ENCODE data around the gene GSG1L2.
"Not testable (repeated sequence)": the region's sequence is repeated elsewhere in the genome, so short reads cannot be mapped to it uniquely, and the experiment has no call there.

Gene GSG1L2

GRCh38 chr17:9790316-9790715 is 31.6 kb downstream of the GSG1L2 start:
- no peak for DNase-seq (ENCODE audit: low read depth in 2 of 2)

GRCh38 chr17:9788601-9789000 is 33.3 kb downstream of the GSG1L2 start:
- DNase-seq (ENCODE audit: low read depth in 2 of 2), result no peak

DNA sequence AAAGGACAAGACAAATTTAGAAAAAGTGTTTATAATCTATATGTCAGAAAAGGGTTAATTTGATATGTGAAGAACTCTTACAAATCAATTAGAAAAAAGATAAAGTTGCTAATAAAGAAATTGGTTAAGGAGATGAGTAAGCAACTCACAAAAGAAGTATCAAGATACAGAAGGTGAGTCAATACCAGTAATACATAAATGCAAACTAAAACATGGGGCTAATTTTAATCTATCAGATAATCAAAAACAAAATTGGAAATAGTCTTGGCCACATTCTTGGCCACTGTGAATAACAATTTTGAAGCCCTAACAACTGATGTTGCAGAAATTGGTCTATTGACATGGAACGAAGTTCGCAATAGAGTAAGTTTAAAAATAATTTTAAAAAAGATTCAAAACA is 37.3 kb downstream of the GSG1L2 start:
- DNase-seq (ENCODE audit: low read depth in 2 of 2), result no peak

- not testable (repeated sequence) for DNase-seq (ENCODE audit: low read depth in 2 of 2)
Observed at GRCh38 chr17:9783465-9783864, 38.4 kb downstream of the GSG1L2 start.

GRCh38 chr17:9783050-9783449 is 38.8 kb downstream of the GSG1L2 start:
- DNase-seq (ENCODE audit: low read depth in 2 of 2), result no peak

- no peak for DNase-seq (ENCODE audit: low read depth in 2 of 2)
Observed at GRCh38 chr17:9780552-9780951, 41.3 kb downstream of the GSG1L2 start.

GRCh38 chr17:9776911-9777310 is 45.0 kb downstream of the GSG1L2 start:
- no peak for DNase-seq (ENCODE audit: low read depth in 2 of 2)

DNA sequence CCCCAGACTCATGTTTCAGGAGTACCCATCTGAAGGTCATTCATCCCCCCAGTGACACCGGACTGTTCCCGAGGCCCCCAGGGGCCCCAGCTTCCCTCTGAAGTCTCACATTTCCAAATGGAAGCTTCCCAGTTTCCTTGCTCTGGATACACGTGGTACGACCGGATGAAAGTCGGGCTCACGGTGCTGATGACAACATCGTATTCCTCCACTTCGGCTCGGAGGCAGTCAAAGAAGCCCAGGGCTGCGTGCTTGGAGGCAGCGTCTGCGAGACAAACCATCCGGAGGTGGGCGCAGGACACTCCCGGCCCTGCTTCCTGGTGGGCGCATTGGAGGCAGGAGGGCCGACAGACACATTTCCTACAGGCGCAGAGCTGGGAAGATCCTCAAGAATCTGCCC is 49.2 kb downstream of the GSG1L2 start:
- DNase-seq (ENCODE audit: low read depth in 2 of 2), result no peak

GRCh38 chr17:9771465-9771864 is 50.4 kb downstream of the GSG1L2 start:
- no peak for DNase-seq (ENCODE audit: low read depth in 2 of 2)

DNA sequence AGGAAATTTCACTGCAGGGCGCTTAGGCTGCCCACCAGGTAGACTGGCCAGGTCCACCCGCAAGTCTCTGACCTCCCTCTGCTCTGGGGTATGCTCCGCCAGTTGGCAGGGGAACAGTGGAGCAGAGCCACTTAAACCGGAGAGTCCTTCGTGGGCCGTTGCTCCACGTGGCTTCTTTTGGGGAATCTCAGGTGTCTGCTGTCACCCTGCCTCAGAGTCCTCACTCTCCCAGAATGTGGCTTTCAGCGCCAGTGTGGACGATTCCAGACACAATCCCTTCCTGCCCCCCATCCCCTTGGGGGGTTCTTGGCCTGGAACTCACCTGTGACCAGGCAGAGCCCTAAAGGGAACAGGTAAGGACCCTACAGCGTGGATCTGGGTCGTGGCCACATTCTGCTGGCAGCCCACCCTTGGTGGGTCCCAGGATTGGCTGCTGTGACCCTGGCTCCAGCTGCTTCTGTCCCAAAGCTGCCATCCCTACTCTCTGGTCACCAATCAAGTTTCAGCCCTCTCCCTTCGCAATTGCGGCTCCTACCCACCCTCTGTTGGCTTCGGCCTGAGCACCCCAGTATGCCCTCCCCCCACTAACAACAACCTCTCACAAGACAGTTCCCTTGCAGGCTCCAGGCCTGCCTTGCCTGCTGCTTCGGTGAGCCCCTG is 52.7 kb downstream of the GSG1L2 start:
- no peak for DNase-seq (ENCODE audit: low read depth in 2 of 2)

DNA sequence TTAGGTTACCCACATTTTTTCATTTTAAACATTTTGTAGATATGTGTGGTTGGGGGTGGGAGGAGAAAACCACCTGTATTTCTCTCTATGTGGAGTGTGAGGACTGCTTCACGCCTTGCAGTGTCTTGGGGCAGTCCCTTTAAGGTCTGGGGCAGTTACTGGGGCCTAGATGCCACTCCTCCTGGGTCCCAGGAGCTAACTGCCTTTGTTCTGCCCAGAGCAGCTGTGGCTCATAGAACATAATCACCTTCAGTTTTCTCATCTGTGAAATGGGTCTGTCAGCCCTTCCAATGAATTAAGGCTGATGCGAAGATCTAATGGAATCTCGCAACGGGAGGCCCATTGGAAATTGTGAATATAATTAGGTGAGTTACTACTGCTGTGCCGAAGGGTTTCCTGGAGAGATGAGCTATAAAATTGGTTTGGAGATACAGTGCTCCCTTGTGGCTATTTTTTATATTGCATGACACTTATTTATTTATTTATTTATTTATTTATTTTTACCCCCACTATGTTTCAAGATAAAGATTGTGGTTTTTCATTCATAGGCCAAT is 53.4 kb downstream of the GSG1L2 start:
- DNase-seq (ENCODE audit: low read depth in 2 of 2), result no peak

- DNase-seq (ENCODE audit: low read depth in 2 of 2), result no peak
Observed at GRCh38 chr17:9767432-9767991, 54.4 kb downstream of the GSG1L2 start.

DNA sequence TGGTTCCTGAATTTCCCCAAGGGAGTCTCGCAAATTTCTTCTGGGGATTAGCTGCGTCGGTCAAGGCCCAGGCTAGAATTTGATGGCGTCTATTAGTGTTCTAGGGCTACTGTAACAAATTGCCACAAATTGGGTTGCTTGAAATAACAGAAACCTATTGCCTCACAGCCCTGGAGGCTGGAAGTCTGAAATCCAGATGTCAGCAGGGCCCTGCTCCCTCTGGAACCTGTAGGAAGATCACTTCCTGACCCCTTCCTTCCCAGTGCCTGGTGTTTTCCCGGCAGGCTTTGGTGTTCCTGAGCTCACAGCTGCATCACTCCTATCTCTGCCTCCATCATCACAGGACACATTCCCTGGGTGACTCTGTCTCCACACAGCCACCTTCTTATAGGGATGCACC is 54.9 kb downstream of the GSG1L2 start:
- DNase-seq (ENCODE audit: low read depth in 2 of 2), result no peak

GRCh38 chr17:9765322-9765721 is 56.6 kb downstream of the GSG1L2 start:
- no peak for DNase-seq (ENCODE audit: low read depth in 2 of 2)

DNA sequence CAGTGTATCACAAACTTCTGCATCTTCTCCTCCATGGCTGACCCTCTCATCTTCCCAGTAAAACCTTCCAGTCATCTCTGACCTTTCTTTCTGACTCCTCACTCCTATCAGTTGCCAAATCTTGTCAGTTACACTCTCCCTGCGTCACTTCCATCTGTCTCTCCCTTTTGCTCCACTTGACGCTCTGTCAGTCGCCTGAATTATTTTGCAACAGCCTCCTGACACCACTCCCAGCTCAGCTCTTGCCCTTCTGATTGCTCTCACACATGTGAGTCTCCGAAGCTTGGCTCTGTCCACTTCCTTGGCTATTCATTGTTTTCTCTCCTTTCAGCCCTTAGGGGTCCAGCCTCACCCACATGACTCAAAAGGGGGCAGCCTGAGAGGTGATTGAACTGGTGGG is 58.2 kb downstream of the GSG1L2 start:
- DNase-seq (ENCODE audit: low read depth in 2 of 2), result no peak

DNA sequence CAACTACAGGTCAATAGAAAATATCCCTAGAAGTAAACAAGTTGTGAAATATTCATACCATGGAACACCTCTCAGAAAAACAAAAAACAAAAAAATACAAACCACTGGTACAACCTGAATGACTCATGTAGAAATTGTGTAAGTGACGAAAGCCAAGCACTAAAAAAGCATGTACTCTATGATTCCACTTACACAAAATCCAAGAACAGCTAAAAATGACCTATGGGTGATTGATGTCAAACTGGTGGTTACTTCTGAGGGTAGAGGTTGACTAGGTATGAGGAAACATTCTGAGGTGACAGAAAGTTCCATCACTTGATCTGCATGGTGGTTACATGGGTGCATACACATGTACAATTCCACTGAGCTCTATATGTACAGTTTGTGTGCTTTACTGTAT is 61.6 kb downstream of the GSG1L2 start:
- no peak for DNase-seq (ENCODE audit: low read depth in 2 of 2)

- DNase-seq (ENCODE audit: low read depth in 2 of 2), result no peak
Observed at GRCh38 chr17:9755083-9755482, 66.8 kb downstream of the GSG1L2 start.
